SK-N-SH (cell line): ENCODE data around the gene TSPO2. TPM values are rescaled to one million over a fixed set of nuclear protein-coding genes. Genes with fewer than 3 reads are reported as not detected.
A peak's percentile ranks its signal among the peaks of the same experiment; 100 is the strongest.

Experiments
- CTCF ChIA-PET: fragments of 300-600, 350-600 bp; formaldehyde crosslinking; extraction: SDS; loops from one replicate; lab custom pipeline; 2021; lab: Yijun Ruan, JAX
- POLR2A ChIA-PET: fragments of 350-600 bp; sonication (Branson Sonifier 250); formaldehyde crosslinking; extraction: SDS; loops from one replicate; lab custom pipeline; 2020; ENCODE audit warnings: antibody characterized with exemption, inconsistent platforms; lab: Yijun Ruan, JAX
- DNase-seq: peaks from one replicate; pipeline ENCODE4 v3.0.0; 2012
- H2AFZ ChIP-seq: fragments of 200-600 bp; sonication (generic); 2 replicates; pipeline ENCODE4 v1.8.1; 2016; ENCODE audit warnings: antibody characterized with exemption, mild to moderate bottlenecking, low read depth
- H3F3A ChIP-seq: fragments of 200-600 bp; sonication (generic); replicated peaks from 2 replicates; pipeline ENCODE3; 2016; ENCODE audit warnings: antibody characterized with exemption, mild to moderate bottlenecking; ENCODE audit not compliant: insufficient read depth
- H3K27ac ChIP-seq, 2 experiments: fragments of 200-500 bp in 1 of 2; fragments of 200-600 bp in 1 of 2; sonication (Bioruptor generic) in 1 of 2; sonication (generic), shearing (Covaris generic) in 1 of 2; 2 replicates each; pipeline versions ENCODE4 v1.5.1 to v1.6.1; 2014 to 2016; ENCODE audit warnings: low read depth in 2 of 2, inconsistent platforms in 1 of 2, low read length in 1 of 2, mild to moderate bottlenecking in 1 of 2, mixed read lengths in 1 of 2
- H3K27me3 ChIP-seq: fragments of 200-600 bp; sonication (generic), shearing (Covaris generic); 2 replicates; pipeline ENCODE4 v1.6.1; 2016; ENCODE audit warnings: mixed run types; ENCODE audit not compliant: insufficient read depth
- H3K36me3 ChIP-seq, 2 experiments: fragments of 200-500 bp in 1 of 2; fragments of 200-600 bp in 1 of 2; sonication (Bioruptor generic) in 1 of 2; sonication (generic) in 1 of 2; replicated peaks in 1 of 2; 2 replicates each; pipeline versions ENCODE3 to v1.5.1; 2014 to 2016; ENCODE audit warnings: low read length in 1 of 2, mild to moderate bottlenecking in 1 of 2; ENCODE audit not compliant: insufficient read depth in 2 of 2, control insufficient read depth in 1 of 2
- H3K4me1 ChIP-seq, 2 experiments: fragments of 200-500 bp in 1 of 2; fragments of 200-600 bp in 1 of 2; sonication (Bioruptor generic) in 1 of 2; sonication (generic), shearing (Covaris generic) in 1 of 2; 2 replicates each; pipeline versions ENCODE4 v1.5.1 to v1.6.1; 2014 to 2016; ENCODE audit warnings: low read depth in 1 of 2, low read length in 1 of 2, mixed run types in 1 of 2; ENCODE audit not compliant: insufficient read depth in 2 of 2, control insufficient read depth in 1 of 2
- H3K4me2 ChIP-seq: fragments of 200-600 bp; sonication (generic), shearing (Covaris generic); 2 replicates; pipeline ENCODE4 v1.6.1; 2017; ENCODE audit warnings: mixed run types
- H3K4me3 ChIP-seq, 2 experiments: fragments of 200-500 bp in 1 of 2; fragments of 200-600 bp in 1 of 2; sonication (Bioruptor generic) in 1 of 2; sonication (generic), shearing (Covaris generic) in 1 of 2; 2 replicates each; pipeline versions ENCODE4 v1.5.1 to v1.8.1; 2014 to 2016; ENCODE audit warnings: low read depth in 2 of 2, inconsistent platforms in 1 of 2, low read length in 1 of 2, mild to moderate bottlenecking in 1 of 2, mixed read lengths in 1 of 2, moderate library complexity in 1 of 2
- H3K79me2 ChIP-seq: fragments of 200-600 bp; sonication (generic); 2 replicates; pipeline ENCODE4 v1.8.1; 2017; ENCODE audit warnings: mild to moderate bottlenecking; ENCODE audit not compliant: insufficient read depth
- H3K9ac ChIP-seq: fragments of 200-600 bp; sonication (generic); 2 replicates; pipeline ENCODE4 v1.6.1; 2017; ENCODE audit warnings: mixed run types
- H3K9me2 ChIP-seq: fragments of 200-600 bp; sonication (generic); 2 replicates; pipeline ENCODE4 v1.6.1; 2017; ENCODE audit warnings: mixed run types
- H3K9me3 ChIP-seq: fragments of 200-600 bp; sonication (generic); 2 replicates; pipeline ENCODE4 v1.6.1; 2017; ENCODE audit warnings: mixed run types, mild to moderate bottlenecking, moderate library complexity
- H4K20me1 ChIP-seq: fragments of 200-600 bp; sonication (generic); 2 replicates; pipeline ENCODE4 v1.6.1; 2017; ENCODE audit warnings: mild to moderate bottlenecking, mixed run types; ENCODE audit not compliant: insufficient read depth
- CHD2 ChIP-seq: fragments of 150-350 bp; IDR thresholded peaks from 2 replicates; pipeline ENCODE4 v1.6.1; 2018; ENCODE audit warnings: low read length; ENCODE audit not compliant: partially characterized antibody
- ELF1 ChIP-seq: IDR thresholded peaks from 2 replicates; pipeline ENCODE4 v1.4.0; 2012
- EZH2phosphoT487 ChIP-seq: fragments of 200-600 bp; sonication (generic); IDR thresholded peaks from 2 replicates; pipeline ENCODE4 v1.6.1; 2017; ENCODE audit warnings: low read depth, mixed run types, mild to moderate bottlenecking, antibody characterized with exemption, moderate library complexity, borderline replicate concordance
- FOSL2 ChIP-seq: IDR thresholded peaks from 2 replicates; pipeline ENCODE4 v1.4.0; 2012; ENCODE audit warnings: low read depth, mild to moderate bottlenecking, moderate library complexity, borderline replicate concordance
- FOXJ3 ChIP-seq: sonication (generic); formaldehyde crosslinking; IDR thresholded peaks from 2 replicates; pipeline ENCODE4 v1.5.1; 2020; ENCODE audit warnings: mild to moderate bottlenecking, missing genetic modification reagents
- FOXM1 ChIP-seq: IDR thresholded peaks from 2 replicates; pipeline ENCODE4 v1.4.0; 2012; ENCODE audit warnings: low read depth, mild to moderate bottlenecking
- GABPA ChIP-seq: IDR thresholded peaks from 2 replicates; pipeline ENCODE4 v1.4.0; 2012; ENCODE audit warnings: low read depth, mild to moderate bottlenecking
- JUND ChIP-seq: IDR thresholded peaks from 2 replicates; pipeline ENCODE4 v1.4.0; 2012
- MAX ChIP-seq: IDR thresholded peaks from 2 replicates; pipeline ENCODE4 v1.4.0; 2012; ENCODE audit warnings: low read depth
- MXI1 ChIP-seq: IDR thresholded peaks from 2 replicates; pipeline ENCODE4 v1.6.1; 2012; ENCODE audit warnings: mild to moderate bottlenecking, low read depth, low read length, improper control_type of control experiment
- PBX3 ChIP-seq: IDR thresholded peaks from 2 replicates; pipeline ENCODE4; 2012
- RAD21 ChIP-seq: IDR thresholded peaks from 2 replicates; pipeline ENCODE4 v1.6.1; 2012; ENCODE audit warnings: mild to moderate bottlenecking, low read length
- RCOR1 ChIP-seq: fragments of 150-350 bp; IDR thresholded peaks from 2 replicates; pipeline ENCODE4 v1.6.1; 2017; ENCODE audit warnings: antibody characterized with exemption, low read length
- RFX5 ChIP-seq: IDR thresholded peaks from 2 replicates; pipeline ENCODE4 v1.6.1; 2012; ENCODE audit warnings: mild to moderate bottlenecking, improper control_type of control experiment, low read length
- SMC3 ChIP-seq: IDR thresholded peaks from 2 replicates; pipeline ENCODE4 v1.6.1; 2012; ENCODE audit warnings: low read depth, low read length, improper control_type of control experiment
- TCF12 ChIP-seq: IDR thresholded peaks from 2 replicates; pipeline ENCODE4 v1.4.0; 2012
- USF2 ChIP-seq: fragments of 150-350 bp; IDR thresholded peaks from 2 replicates; pipeline ENCODE4 v1.6.1; 2017; ENCODE audit warnings: antibody characterized with exemption, low read length, low read depth, borderline replicate concordance
- WGBS: methylation state at CpG from one replicate; pipeline ENCODE4 v1.1.6; 2017; ENCODE audit warnings: low lambda C conversion rate; 5-methylcytosine and 5-hydroxymethylcytosine counted together
- polyA plus RNA-seq, 3 experiments: library from polyadenylated mRNA; depleted of rRNA; stranded (reverse); fragments of >200 nt; gene quantifications; 2 replicates each; pipeline ENCODE4 v1.2.3, GENCODE V29; 2012
- TF ChIP-seq, protein P1 (sequence below): fragments of 200-600 bp; sonication (generic); IDR thresholded peaks from 2 replicates; pipeline ENCODE4 v1.6.1; 2017; ENCODE audit warnings: antibody characterized with exemption, mild to moderate bottlenecking, moderate library complexity

TSPO2 gene
- polyA plus RNA-seq, 1 of the 3 experiments (the other 2 are of a cell fraction) = not detected

DNA sequence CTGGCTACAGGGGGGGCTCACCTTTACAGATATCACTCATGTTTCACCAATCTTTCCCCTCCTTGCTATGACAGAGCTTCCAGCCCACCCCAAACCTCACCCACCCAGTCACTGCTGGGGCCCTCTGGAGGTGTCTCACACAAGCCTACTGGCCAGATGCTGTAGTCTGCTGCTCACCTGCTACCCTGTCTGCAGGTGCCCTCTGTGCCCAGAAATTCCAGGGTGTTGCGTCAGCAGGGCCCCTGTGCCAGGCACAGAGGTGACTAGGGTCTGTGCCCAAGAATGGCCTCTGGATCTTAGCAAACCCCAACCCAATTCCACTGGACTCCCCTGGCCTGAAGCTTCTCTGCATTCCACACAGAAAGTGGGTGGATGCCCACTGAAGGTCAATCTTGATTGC lies 24.6 kb upstream of the TSPO2 start:
- Histone ChIP-seq H2AFZ (no peak overlapping the region), H3K27ac (no peak overlapping the region), H3K27me3 (no peaks in the 10 kb centered on the region), H4K20me1 (no peaks in the 10 kb centered on the region), H3K79me2 (no peaks in the 10 kb centered on the region), H3K4me1 (peaks cover 0 to 14% of the 10 kb centered on the region in 2 experiments; a peak in 2 of 4 replicates), H3K9me2 (no peaks in the 10 kb centered on the region), H3K4me2 (no peak overlapping the region), H3K4me3 (no peak overlapping the region), H3F3A (no peaks in the 10 kb centered on the region), H3K36me3 (no peaks in the 10 kb centered on the region), H3K9me3 (no peaks in the 10 kb centered on the region), H3K9ac (no peak overlapping the region)
- no CpG with 5 or more reads among the region's 1 CpG for WGBS
- no peak for TF ChIP-seq FOSL2
- TF ChIP-seq TCF12 = no peak
- TF ChIP-seq ELF1 = no peak
- TF ChIP-seq MAX = no peak
- TF ChIP-seq GABPA = no peak
- TF ChIP-seq JUND = no peak
- TF ChIP-seq USF2 = no peak
- TF ChIP-seq MXI1 = no peak
- no peak for TF ChIP-seq RCOR1
- TF ChIP-seq PBX3 = no peak
- TF ChIP-seq SMC3 = no peak
- TF ChIP-seq RAD21 = no peak
- no peak for TF ChIP-seq RFX5
- no peak for TF ChIP-seq CHD2
- TF ChIP-seq EZH2phosphoT487 = no peak
- ChIA-PET CTCF (interaction anchor here (1.4 to 1.9 kb wide), 3 partner anchors 10 to 23 kb away, joined by 3 to 11 read pairs (median 3); no protein-coding TSS in a partner anchor), POLR2A (no interaction called here)
- no peak for DNase-seq

- H3K4me1 ChIP-seq = peaks cover 0 to 15% of the 10 kb centered on the region in 2 experiments; a peak in 2 of 4 replicates
- no peaks in the 10 kb centered on the region for H3K79me2 ChIP-seq
- H3K27me3 ChIP-seq = no peaks in the 10 kb centered on the region
- H3K9me2 ChIP-seq = no peaks in the 10 kb centered on the region
- H2AFZ ChIP-seq = no peak overlapping the region
- no peak overlapping the region for H3K4me3 ChIP-seq
- H3K4me2 ChIP-seq = no peak overlapping the region
- POLR2A ChIA-PET = no interaction called here
- DNase-seq = peak; percentile 39
- no peaks in the 10 kb centered on the region for H3F3A ChIP-seq
- CTCF ChIA-PET = interaction anchor here (0.9 to 1.7 kb wide), 7 partner anchors 11 to 846 kb away, joined by 3 to 4 read pairs (median 4); no protein-coding TSS in a partner anchor
- H3K36me3 ChIP-seq = no peaks in the 10 kb centered on the region
- H3K9ac ChIP-seq = no peak overlapping the region
- no peaks in the 10 kb centered on the region for H3K9me3 ChIP-seq
- 83% methylated on average over 3 of the region's 3 CpGs for WGBS
- TF ChIP-seq SMC3 (0 out of 2 replicates have a peak, but pooled peaks have one; percentile 11), FOXJ3 (no peak), FOXM1 (no peak), RAD21 (peak; percentile 63)
- TF ChIP-seq, protein P1, sequence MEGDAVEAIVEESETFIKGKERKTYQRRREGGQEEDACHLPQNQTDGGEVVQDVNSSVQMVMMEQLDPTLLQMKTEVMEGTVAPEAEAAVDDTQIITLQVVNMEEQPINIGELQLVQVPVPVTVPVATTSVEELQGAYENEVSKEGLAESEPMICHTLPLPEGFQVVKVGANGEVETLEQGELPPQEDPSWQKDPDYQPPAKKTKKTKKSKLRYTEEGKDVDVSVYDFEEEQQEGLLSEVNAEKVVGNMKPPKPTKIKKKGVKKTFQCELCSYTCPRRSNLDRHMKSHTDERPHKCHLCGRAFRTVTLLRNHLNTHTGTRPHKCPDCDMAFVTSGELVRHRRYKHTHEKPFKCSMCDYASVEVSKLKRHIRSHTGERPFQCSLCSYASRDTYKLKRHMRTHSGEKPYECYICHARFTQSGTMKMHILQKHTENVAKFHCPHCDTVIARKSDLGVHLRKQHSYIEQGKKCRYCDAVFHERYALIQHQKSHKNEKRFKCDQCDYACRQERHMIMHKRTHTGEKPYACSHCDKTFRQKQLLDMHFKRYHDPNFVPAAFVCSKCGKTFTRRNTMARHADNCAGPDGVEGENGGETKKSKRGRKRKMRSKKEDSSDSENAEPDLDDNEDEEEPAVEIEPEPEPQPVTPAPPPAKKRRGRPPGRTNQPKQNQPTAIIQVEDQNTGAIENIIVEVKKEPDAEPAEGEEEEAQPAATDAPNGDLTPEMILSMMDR = peak; percentile 36; the same call in 1 of the 2 replicates
- no peaks in the 10 kb centered on the region for H4K20me1 ChIP-seq
- H3K27ac ChIP-seq = no peak overlapping the region; a peak in 1 of 4 replicates
Measured at GRCh38 chr6:41021832-41022231, 20.4 kb upstream of the TSPO2 start.
